Liver (tissue), 3 donors: Measurements from ENCODE around the gene THNSL1.

ENCODE experiments used
- FOXA2 ChIP-seq: IDR thresholded peaks from 2 replicates; pipeline ENCODE4 v1.6.1; 2016; ENCODE audit warnings: antibody characterized with exemption
- GABPA ChIP-seq, 2 donors: IDR thresholded peaks in 1 of 2; conservative IDR thresholded peaks in 1 of 2; 2 replicates each; pipeline ENCODE4 v1.6.1; 2016; ENCODE audit warnings: antibody characterized with exemption in 2 of 2, mild to moderate bottlenecking in 1 of 2, moderate library complexity in 1 of 2
- HNF4A ChIP-seq, 2 donors: conservative IDR thresholded peaks; 2 replicates each; pipeline ENCODE4 v1.6.1; 2016; ENCODE audit warnings: antibody characterized with exemption in 2 of 2, mild to moderate bottlenecking in 2 of 2
- MAX ChIP-seq: IDR thresholded peaks from 2 replicates; pipeline ENCODE4 v1.6.1; 2016; ENCODE audit warnings: antibody characterized with exemption
- RAD21 ChIP-seq, 2 donors: IDR thresholded peaks; 2 replicates each; pipeline ENCODE4 v1.6.1; 2016; ENCODE audit warnings: antibody characterized with exemption in 2 of 2, mild to moderate bottlenecking in 2 of 2
- RXRA ChIP-seq, 2 donors: IDR thresholded peaks; 2 replicates each; pipeline ENCODE4 v1.6.1; 2017 to 2018; ENCODE audit warnings: antibody characterized with exemption in 2 of 2, mild to moderate bottlenecking in 1 of 2
- SP1 ChIP-seq: IDR thresholded peaks from 2 replicates; pipeline ENCODE4 v1.6.1; 2018; ENCODE audit warnings: antibody characterized with exemption, mild to moderate bottlenecking
- TAF1 ChIP-seq: conservative IDR thresholded peaks from 2 replicates; pipeline ENCODE4 v1.6.1; 2016; ENCODE audit warnings: antibody characterized with exemption, mild to moderate bottlenecking
- YY1 ChIP-seq: IDR thresholded peaks from 2 replicates; pipeline ENCODE4 v1.6.1; 2016; ENCODE audit warnings: antibody characterized with exemption, mild to moderate bottlenecking
- TF ChIP-seq, protein P1 (sequence below): fragments of 150-350 bp; IDR thresholded peaks from 2 replicates; pipeline ENCODE4 v1.5.1; 2017; ENCODE audit warnings: improper control_type of control experiment, low read depth, low read length; ENCODE audit not compliant: missing input control
- TF ChIP-seq, protein P2 (sequence below): IDR thresholded peaks from 2 replicates; pipeline ENCODE4 v1.6.1; 2016; ENCODE audit warnings: antibody characterized with exemption, mild to moderate bottlenecking
- donor health status: healthy.
- donor health status: healthy.

- TF ChIP-seq, protein P1, sequence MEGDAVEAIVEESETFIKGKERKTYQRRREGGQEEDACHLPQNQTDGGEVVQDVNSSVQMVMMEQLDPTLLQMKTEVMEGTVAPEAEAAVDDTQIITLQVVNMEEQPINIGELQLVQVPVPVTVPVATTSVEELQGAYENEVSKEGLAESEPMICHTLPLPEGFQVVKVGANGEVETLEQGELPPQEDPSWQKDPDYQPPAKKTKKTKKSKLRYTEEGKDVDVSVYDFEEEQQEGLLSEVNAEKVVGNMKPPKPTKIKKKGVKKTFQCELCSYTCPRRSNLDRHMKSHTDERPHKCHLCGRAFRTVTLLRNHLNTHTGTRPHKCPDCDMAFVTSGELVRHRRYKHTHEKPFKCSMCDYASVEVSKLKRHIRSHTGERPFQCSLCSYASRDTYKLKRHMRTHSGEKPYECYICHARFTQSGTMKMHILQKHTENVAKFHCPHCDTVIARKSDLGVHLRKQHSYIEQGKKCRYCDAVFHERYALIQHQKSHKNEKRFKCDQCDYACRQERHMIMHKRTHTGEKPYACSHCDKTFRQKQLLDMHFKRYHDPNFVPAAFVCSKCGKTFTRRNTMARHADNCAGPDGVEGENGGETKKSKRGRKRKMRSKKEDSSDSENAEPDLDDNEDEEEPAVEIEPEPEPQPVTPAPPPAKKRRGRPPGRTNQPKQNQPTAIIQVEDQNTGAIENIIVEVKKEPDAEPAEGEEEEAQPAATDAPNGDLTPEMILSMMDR, result no peak
- TF ChIP-seq RXRA (IDR thresholded peaks at IDR 0.05) (no peak), RAD21 (IDR thresholded peaks at IDR 0.05) (no peak), YY1 (no peak), MAX (no peak), GABPA (IDR thresholded peaks at IDR 0.05 in 1 of 2, conservative IDR thresholded peaks at IDR 0.05 in 1 of 2) (no peak), HNF4A (conservative IDR thresholded peaks at IDR 0.05) (no peak), FOXA2 (no peak), SP1 (no peak), TAF1 (no peak)
- TF ChIP-seq, protein P2, sequence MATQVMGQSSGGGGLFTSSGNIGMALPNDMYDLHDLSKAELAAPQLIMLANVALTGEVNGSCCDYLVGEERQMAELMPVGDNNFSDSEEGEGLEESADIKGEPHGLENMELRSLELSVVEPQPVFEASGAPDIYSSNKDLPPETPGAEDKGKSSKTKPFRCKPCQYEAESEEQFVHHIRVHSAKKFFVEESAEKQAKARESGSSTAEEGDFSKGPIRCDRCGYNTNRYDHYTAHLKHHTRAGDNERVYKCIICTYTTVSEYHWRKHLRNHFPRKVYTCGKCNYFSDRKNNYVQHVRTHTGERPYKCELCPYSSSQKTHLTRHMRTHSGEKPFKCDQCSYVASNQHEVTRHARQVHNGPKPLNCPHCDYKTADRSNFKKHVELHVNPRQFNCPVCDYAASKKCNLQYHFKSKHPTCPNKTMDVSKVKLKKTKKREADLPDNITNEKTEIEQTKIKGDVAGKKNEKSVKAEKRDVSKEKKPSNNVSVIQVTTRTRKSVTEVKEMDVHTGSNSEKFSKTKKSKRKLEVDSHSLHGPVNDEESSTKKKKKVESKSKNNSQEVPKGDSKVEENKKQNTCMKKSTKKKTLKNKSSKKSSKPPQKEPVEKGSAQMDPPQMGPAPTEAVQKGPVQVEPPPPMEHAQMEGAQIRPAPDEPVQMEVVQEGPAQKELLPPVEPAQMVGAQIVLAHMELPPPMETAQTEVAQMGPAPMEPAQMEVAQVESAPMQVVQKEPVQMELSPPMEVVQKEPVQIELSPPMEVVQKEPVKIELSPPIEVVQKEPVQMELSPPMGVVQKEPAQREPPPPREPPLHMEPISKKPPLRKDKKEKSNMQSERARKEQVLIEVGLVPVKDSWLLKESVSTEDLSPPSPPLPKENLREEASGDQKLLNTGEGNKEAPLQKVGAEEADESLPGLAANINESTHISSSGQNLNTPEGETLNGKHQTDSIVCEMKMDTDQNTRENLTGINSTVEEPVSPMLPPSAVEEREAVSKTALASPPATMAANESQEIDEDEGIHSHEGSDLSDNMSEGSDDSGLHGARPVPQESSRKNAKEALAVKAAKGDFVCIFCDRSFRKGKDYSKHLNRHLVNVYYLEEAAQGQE, result no peak
Measured at GRCh38 chr10:24983946-24984345, 32.5 kb upstream of the THNSL1 start.
